Measurements from ENCODE around the gene LRCH1. TPM values are rescaled to one million over a fixed set of nuclear protein-coding genes. Genes with fewer than 3 reads are reported as not detected.

Gene LRCH1
- polyA plus RNA-seq, 3 donors: 30.0 to 33.8 (median 32.2) TPM

GRCh38 chr13:46530084-46530935 is 22.7 kb upstream of the LRCH1 start:
- DNase-seq: no peak

DNA sequence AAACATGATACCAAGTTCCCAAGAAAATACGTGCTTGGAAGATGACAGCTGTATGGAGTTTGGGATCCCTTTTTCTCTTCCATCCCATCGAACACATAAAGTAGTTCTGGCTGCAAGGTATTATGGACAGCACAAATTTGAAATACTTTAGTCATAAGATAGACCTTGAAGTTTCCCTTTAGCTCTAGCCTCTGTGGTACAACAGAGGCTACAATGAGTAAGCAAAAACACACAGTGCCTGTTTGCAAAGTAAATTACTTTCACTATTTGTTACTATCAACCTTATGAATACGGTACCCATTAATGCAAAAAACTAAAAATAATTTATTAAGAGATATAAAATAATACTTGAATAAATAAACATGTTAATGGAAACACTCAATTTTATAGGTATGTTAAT is 21.0 kb upstream of the LRCH1 start:
- no peak for DNase-seq

DNA sequence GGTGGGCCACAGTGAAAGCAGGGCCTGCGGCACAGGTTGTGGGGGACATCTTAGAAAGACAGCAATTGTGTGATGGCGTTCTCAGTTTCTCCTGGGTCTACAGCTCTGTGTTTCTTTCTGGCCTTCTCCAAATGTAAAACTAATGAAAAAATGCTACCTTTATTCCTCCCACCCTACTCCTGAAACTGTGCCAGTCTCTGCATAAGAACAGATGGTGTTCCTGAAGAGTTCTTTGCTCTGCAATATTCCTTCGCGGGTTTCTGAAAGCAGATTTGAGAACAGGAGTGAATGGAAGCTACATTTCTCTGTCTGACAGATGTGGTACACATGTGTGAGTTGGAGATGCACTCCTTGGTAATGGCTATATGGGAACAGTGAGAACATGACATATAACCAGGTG is 18.0 kb upstream of the LRCH1 start:
- no peak for DNase-seq

DNA sequence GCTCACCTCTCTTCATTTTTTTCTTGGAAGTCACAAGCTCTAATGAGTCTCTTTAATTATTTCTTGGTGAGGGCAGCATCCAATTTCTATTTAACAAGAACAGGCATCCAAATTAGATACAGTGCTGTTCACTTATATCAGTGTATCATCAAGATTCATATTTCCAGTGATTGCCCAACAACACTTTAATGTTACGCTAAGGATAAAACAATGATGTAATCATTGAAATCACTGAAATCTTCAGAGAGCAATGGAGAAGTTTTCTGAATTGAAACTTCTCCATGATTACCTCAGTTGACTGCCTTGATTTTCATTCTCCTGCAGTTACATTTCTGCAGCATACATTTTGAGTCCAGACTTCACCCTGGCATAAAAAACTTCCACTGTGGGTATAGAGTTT is 17.1 kb upstream of the LRCH1 start:
- DNase-seq: no peak

DNA sequence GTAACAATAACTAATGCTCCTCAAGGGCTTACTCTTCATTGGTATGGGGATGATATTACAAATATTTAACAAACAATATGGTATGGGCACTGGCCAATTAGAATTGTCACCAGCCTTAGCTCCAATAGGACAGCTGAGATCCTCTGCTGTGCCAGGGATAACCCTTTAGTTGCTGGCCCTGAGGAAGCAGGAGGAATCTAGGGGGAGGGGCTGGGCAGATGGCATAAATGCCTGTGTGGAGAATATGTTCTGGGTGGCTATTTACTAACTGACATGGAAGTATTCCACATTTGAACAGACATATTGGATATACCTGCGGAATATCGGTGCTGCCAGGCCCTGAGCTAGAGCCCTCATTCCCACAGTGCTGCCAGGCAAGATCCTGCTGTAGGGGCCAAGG is 16.6 kb upstream of the LRCH1 start:
- no peak for DNase-seq

DNA sequence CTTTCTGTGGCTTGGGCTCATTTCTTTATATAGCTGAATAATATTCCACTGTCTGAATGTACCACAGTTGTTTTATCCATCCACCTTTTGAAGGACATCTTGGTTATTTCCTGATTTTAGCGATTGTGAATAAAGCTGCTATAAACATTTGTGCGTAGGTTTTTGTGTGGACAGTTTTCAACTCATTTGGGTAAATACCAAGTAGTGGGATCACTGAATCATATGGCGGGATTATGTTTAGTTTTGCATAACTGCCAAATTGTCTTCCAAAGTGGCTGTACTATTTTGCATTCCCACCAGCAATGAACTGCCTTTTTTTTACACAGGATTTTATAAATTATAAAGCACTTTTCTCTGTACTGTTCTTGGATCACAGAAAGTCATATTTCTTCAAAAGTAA is 13.7 kb upstream of the LRCH1 start:
- DNase-seq: no peak

GRCh38 chr13:46541210-46541609 is 11.8 kb upstream of the LRCH1 start:
- no peak for DNase-seq

DNA sequence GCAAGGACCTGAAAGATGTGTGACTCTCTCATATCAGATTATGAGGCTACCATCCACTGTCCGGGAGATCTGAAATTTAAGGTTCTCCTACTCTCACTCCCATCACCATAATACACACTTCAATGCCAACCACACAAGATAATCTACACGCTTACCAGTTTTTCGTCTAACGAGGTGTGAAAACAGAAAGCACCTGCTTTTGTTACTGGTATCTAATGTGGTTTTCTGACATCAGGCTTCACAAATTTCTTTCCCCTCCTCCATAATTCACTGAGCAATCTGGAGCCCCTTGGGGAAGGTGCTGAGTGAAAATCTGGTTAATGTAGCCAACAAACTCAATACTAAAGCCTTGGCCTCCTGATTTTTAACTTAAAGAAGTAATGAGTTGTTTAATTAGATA is 10.1 kb upstream of the LRCH1 start:
- DNase-seq: no peak

GRCh38 chr13:46543287-46543686 is 9.7 kb upstream of the LRCH1 start:
- DNase-seq: no peak

DNA sequence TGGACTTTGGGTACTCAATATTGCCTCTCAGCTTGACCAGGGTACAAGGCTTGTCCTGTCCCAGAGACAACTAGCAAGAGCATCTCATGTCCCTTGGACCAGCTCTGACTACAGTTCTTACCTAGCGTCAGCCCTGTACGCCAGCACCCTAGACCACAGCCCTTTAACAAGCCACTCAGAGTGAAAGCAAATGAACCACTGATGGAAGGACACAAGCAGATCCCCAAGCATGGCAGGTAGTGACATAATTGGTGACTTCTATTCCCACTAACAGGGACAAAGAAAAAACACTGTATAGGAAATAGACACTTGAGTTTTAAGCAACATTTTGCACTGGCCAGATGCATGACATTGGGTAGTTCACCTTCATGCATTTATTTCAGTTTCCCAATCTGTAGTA is 8.8 kb upstream of the LRCH1 start:
- no peak for DNase-seq

DNA sequence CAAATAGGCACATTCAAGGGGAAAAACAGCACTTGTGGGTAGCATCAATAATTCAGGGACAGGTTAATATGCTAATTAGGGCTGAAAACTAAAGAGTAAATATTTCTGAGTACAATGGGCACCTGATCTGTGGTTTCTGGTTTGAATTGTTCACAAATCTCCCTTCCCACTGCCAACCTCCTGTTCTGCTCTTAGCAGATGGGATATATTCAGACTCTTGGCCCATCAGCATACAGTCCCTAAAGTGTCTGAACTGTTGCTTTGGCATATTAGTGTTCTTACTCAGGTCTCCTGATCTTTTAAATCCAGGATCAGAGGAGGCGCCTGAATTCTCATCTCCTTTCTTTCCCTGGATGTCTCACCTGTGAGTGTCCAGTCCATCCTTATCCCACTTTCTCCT is 8.2 kb upstream of the LRCH1 start:
- no peak for DNase-seq

DNA sequence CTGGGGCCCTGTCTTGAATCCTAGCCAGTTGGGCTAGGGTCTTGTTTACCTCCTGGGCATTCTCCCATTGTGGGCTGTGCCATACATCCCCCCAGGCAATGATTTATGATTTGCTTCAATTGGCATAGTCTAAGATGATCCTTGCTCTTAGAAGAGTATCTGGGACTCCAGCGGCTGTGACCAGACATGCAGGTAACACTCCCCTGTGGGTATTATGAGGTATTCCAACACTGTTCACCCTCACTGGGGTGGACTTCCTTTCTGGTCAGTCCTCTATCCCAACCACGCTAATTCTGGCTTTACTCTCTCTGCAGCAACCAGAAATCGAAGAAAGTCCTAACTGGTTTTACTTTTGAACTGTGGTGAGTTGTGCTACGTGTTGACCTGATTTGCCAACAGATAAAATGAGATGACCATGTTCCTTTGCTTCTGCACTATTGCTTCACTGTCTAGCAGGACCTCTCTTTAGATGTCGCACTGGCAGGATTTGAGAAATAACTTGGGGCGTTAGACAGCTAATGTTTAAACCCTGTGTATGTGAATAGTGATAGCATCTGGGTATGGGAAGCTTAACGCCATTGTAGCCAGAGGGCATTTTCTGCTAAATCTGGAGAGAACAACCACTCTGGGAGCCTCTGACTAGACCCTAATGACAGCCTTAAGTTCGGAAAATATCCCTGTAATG is 6.7 kb upstream of the LRCH1 start:
- no peak for DNase-seq

DNA sequence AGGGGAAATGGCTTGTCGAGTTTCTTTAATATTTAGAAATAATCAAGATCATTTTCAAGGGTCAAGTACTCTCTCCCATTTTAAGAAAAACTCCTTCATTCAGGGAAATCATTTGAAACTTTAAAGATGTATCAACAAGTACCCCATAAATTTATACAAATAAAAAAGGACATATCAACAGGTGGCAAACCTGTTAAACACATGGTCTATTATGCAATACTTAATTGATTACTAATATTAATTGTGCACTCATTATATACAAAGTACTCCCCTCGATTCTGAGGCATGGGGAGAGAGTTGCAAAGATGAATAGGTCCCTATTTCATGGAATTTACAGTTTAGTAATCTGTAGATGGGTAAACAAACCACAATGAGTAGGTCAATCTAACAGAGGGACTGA is 2.1 kb upstream of the LRCH1 start:
- DNase-seq: no peak

DNA sequence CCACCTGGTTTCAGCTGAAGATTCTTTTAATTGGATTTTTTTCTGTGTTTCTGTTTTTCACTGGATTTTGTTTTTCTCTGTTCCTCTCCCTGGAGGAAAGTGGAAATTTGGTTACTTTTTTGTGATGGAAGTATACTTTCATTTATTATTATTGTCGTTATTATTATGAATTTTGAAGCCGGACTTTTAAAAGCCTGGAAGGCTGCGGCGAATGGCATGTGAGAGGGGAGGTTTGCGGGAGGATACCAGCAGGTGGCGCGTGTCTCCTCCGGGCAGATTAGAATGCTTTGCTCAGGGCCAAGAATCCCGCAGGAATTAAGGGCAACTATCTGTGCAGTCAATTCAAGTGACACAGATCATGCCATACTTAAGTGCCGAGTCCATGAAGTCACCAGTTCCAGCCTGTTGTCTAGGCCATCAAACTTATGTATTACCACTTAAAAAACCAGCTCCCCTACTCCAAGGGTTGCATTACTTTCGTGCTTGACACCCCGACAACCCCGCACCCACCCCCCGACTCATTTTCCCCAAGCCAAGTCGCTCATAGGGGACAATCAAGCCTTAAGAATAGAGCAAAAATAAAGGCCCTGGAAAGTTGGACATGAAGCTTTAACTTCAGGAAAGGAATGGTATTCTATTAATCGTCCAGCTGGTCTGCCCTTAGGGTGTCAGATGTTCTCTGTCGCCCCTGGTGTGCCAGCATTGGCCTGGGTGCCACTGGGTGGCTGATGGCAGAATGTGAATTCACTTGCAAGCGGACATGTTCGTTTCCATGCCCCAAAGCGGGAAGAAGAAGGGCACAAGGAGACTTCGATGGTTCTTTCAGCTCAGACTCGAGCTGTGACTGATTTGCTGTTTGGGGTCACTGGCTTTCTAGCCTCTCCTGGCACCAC is 1.3 kb upstream of the LRCH1 start:
- no peak for DNase-seq

GRCh38 chr13:46552303-46552682 is 677 bp upstream of the LRCH1 start:
- no peak for DNase-seq

GRCh38 chr13:46553521-46553885 is 533 bp downstream of the LRCH1 start:
- DNase-seq: no peak

DNA sequence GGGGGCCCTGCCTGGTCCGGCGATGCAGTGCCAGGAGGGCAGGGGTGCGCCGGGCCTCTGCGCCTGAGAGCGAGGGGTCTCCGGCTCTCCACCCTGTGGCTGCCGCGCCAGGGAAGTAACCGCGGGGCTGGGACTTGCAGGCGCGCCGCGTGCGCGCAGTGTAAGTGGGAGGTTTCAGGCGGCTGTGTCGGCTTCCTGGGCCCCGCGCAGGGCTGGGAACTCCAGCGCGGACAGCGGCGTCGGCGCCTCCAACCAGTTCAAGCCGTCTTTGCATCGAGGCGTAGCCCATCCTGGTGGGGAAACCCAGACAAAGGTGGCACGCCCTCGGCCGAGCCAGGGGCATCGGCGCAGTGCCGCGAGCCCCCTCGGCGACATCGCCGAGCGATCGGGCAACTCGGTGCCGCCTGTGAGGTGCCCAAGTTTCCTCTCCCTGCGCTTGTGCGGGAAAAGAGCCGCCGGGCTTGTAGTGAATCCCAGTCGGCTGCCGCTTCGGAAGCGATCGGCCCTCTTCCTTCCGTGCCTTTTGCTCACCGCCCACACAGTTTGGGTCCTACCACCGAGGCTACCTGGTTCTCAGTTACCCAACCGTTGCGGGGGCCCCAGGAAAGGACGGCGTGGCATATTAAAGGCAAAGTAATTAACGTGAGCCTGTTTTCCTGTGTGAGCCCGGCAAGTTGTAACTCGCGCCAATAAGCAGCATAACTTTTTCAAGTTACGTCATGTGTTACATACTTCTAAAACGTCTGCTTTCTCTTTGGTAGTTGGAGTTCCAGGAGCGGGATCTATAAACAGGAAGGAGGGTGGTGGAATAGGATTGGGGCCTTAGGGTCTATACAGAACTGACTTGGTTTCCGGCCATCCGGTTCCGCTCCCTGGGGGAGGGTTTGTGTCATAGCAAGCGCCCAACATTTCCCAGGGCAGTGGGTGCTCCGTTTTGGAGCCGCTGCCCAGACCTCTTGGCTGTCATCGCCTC is 1.2 kb downstream of the LRCH1 start:
- peak; percentile 71 for DNase-seq

DNA sequence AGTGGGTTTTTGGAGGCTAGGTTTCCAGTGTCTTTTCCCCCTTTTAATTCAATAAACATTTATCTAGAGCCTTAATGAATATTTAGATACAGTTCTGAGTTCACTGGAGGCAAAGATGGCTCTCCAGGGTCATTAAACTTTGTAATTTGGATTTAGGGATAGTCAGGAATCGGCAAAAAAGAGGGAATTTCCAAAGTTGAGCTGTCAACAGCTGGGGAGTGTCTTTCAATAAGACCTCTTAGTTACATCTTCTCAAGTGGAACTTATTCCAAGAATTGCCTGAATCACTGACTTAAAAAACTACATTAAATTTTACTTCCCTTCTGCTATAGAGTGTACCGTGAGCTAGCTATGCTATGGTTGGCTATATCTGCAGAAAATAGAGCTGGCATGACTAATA is 2.0 kb downstream of the LRCH1 start:
- DNase-seq: no peak

GRCh38 chr13:46555722-46556417 is 2.9 kb downstream of the LRCH1 start:
- no peak for DNase-seq

DNA sequence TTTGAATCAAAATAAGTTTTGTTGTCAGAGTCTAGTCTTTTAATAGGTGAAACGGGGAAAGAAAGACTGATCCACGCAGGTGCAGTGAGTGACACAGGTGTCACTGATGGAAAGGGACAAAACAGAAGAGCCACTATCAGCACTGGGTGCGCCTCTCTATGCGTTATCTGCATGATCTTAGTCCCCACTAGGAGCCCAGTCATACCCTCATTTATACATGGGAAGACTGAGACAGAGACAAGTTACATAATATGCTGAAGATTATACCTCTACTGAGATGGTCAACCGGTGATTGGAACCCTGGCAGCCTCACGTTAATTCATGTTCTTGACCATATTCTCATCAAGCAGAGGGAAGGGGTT is 3.4 kb downstream of the LRCH1 start:
- no peak for DNase-seq

DNA sequence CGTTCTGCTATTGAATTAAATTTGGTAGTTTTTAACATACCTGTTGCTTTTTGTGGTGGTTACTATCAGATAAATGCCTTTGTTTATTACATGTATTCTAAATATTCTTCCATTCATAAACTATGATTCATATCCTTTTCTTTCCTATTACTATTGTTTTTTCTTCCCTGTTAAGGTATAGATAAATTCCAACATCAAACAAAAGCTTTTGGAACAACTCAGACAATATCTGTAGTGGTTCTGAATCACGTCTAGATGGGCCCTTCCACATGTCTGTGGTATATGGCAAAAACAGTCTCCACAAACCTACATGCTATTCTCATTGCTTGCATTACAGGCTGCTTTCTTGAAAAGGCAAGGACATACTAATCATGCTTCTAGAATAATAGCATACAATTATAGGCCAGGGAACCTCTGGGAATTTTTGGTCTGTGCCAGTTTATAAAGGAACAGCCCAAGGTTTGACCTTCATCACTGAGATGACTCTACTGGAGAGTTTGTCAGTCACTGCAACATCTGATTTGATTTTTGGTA is 6.4 kb downstream of the LRCH1 start:
- no peak for DNase-seq
